SK-MEL-5 (cell line): ENCODE results near the gene GSTP1. TPM values are rescaled to one million over a fixed set of nuclear protein-coding genes. Genes with fewer than 3 reads are reported as not detected.
"Not testable (repeated sequence)": the region's sequence is repeated elsewhere in the genome, so short reads cannot be mapped to it uniquely, and the experiment has no call there.

Source experiments
- DNase-seq: peaks from one replicate; pipeline ENCODE4 v3.0.0-alpha.2; 2016; ENCODE audit warnings: low read depth, low spot score
- in situ Hi-C: cut with HindIII; loops from 2 replicates; pipeline ENCODE4 v1.10.0; 2016; ENCODE audit warnings: low sequenced_read_pairs, high pct_unique_total_duplicates, low pct_unique_long_range_greater_than_20kb
- polyA plus RNA-seq, 2 experiments: library from polyadenylated mRNA; depleted of rRNA; stranded (reverse); fragments of >200 nt; gene quantifications; 2 replicates each; pipeline ENCODE4 v1.2.3, GENCODE V29; 2015
- total RNA-seq: library from RNA; depleted of rRNA; stranded (reverse); fragments of >200 nt; shearing (Covaris generic); gene quantifications from 2 replicates; pipeline ENCODE4 v1.2.3, GENCODE V29; 2014; rRNA removed

GSTP1 gene
- 722 and 833 TPM in 2 replicates for total RNA-seq
- polyA plus RNA-seq (2015; cell fraction: cytosol; rRNA removed): 485 and 712 TPM in 2 replicates
- polyA plus RNA-seq (2015; cell fraction: nucleus; rRNA removed): 152 and 162 TPM in 2 replicates

DNA sequence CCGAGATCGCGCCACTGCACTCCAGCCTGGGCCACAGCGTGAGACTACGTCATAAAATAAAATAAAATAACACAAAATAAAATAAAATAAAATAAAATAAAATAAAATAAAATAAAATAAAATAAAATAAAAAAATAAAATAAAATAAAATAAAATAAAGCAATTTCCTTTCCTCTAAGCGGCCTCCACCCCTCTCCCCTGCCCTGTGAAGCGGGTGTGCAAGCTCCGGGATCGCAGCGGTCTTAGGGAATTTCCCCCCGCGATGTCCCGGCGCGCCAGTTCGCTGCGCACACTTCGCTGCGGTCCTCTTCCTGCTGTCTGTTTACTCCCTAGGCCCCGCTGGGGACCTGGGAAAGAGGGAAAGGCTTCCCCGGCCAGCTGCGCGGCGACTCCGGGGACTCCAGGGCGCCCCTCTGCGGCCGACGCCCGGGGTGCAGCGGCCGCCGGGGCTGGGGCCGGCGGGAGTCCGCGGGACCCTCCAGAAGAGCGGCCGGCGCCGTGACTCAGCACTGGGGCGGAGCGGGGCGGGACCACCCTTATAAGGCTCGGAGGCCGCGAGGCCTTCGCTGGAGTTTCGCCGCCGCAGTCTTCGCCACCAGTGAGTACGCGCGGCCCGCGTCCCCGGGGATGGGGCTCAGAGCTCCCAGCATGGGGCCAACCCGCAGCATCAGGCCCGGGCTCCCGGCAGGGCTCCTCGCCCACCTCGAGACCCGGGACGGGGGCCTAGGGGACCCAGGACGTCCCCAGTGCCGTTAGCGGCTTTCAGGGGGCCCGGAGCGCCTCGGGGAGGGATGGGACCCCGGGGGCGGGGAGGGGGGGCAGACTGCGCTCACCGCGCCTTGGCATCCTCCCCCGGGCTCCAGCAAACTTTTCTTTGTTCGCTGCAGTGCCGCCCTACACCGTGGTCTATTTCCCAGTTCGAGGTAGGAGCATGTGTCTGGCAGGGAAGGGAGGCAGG is at the start of gene GSTP1:
TSS of gene GSTP1 (plus strand) at position 566 of the 958 bp plus-strand sequence. CDS start at position 598, 32 bp downstream.
- in situ Hi-C loops: no loop called here

DNA sequence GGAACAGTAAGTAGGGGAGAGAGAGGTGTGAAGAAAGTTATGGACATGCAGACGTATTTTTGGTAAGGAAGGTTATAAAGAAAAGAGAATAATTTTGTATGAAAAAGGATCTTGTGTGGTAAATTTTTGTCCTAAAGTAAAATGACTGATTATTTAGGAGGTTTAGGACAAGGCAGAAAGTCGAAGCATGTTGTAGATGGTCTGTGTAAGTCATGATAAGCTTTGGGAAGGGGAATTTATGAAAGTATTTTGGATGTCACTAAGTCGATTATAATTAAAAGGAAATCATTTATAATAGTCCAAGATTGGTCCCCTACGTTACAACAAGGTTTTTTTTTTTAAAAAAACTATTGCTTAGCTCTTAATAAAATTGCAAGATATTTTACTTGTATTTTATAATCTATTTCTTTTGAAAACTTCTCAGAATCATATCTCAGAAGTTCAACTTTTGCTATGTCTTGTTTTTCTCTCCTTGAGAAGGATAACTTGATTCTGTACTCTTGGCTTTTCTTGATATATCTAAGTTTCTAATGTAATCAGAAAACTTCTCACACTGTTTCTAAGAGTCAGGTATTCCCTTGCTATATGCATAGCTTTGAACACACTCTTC is 49.4 kb upstream of the GSTP1 start:
- no peak for DNase-seq
- in situ Hi-C loops: no loop called here

More for the DNA sequence above, at the start of gene GSTP1:
- DNase-seq: peak; percentile 78

- in situ Hi-C loops: no loop called here
- no peak for DNase-seq
Measured at GRCh38 chr11:67535561-67535960, 48.1 kb upstream of the GSTP1 start.

DNA sequence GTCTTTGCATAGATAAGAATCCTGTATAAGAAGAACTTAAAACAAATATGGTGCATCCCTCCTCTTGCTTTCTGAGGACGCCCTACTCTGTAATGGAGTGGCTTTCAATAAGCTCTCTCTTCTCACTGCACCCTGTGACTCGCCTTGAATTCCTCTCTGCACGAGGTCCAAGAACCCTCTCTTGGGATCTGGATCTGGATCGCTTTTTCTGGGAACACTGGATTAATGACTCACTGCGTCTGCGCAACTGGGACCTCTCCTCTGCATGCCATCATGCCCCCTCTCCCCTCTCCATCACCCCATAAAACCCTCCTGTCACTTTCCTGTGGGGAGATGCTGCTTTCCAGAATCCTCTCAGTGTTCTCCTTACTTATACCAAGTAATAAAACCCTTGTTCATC is 45.3 kb upstream of the GSTP1 start:
- DNase-seq: peak; percentile 70
- in situ Hi-C loops: no loop called here

DNA sequence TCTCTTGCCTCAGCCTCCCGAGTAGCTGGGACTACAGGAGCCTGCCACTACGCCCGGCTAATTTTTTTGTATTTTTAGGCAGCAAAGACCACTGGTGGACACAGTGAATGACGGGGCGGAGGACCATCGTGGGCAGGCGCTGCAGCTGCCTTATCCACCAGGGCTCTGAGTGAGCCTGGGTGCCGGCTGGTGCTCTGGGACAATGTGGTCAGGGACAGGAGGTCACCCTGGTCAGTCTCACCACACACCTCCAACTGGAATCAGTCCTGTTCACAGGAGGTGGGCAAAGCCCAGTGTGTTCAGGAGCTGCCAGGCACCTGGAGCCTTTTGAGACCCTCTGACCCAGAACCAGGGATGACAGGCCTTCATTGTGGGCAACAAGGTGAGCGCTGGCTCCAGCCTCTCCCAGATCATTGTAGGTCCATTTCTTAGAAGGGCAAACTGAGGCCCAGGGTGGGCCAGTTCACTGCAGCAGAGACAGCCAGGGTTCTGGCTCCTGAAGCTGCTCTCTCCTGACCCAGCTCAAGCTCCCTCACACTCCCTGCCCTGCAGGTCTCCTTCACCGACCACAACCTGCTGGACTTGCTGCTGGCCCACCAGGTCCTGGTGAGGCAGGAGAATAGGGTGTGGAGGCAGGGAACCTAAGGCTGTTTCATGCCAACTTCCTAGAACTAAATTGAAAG is 44.6 kb upstream of the GSTP1 start:
- DNase-seq: no peak
- in situ Hi-C loops: no loop called here

DNA sequence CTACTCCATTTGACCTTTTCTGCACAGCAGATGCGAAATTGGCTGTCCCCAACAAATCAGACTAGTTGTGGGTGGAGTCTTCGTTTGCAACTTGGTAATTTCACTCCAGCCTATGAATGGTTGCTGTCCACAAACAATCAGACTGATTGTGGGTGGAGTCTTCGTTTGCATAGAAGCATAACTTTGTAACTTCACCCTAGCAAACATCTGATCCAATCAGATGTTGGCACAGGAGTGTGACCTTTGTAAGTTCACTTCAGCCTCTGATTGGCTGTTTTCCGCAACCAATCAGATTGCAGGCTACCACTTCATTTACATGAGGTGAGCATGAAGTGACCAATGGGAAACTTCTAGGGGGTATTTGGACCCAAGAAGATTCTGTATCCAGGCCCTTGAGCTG is 44.1 kb upstream of the GSTP1 start:
- peak; percentile 12 for DNase-seq
- in situ Hi-C loops: no loop called here

DNA sequence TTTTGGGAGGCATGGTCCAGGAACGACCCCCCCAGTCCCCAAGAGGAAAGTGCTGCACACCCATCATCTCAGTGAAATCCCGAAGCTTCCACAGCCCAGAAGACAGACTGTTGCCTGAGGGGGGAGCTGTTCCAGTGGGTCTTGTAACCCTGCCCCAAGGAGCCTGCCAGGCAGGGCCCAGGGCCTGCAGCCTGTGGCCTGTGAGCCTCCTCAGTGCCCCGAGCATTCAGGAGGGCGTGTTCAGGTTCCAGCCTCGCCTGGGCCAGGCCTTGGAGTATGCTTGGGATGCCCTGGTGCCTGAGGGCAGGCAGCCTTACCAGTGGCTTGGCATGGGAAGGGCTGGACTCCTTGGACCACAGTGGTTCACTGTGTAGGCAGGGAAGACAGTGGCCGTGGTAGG is 42.4 kb upstream of the GSTP1 start:
- no peak for DNase-seq
- in situ Hi-C loops: no loop called here

DNA sequence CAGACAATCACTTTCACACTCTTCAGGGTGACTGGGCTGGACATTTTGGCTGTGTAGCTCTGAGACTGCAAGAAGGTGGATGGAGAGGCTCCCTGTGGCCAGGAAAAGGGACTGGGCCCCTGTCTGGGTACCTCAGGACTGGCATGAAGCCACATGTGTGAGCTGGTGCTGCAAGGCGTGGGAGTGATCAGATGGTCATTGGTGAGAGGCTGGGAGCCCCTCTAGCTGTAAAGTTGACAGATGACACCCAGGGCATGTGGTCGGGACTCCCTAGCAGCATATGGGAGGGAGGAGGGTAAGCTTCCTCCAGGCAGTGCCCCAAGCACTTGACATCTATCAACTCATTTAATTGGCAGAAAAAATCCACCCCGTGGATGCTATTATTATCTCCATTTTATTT is 41.4 kb upstream of the GSTP1 start:
- in situ Hi-C loops: no loop called here

DNA sequence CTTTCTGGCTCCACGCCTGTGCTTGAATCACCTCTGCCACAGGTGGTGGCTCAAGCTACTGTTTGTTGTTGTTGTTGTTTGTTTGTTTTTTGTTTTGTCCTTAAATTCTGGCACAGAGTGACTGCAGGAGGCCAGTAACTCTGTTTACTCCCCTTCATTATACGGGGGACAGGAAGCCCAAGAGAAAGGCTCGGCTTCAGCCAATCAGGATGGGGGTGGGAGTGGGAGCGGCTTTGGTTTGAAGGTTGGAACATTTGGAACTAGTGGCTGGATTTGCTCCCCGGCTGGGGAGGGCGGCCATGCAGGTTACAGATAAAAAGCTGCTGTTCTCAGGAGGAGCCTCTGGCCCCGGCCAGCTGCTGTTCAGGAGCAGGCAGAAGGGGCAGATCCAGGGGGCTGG is 40.6 kb upstream of the GSTP1 start:
- no peak for DNase-seq
- in situ Hi-C loops: no loop called here

More for the DNA sequence above, 41.4 kb upstream of the GSTP1 start:
- no peak for DNase-seq

DNA sequence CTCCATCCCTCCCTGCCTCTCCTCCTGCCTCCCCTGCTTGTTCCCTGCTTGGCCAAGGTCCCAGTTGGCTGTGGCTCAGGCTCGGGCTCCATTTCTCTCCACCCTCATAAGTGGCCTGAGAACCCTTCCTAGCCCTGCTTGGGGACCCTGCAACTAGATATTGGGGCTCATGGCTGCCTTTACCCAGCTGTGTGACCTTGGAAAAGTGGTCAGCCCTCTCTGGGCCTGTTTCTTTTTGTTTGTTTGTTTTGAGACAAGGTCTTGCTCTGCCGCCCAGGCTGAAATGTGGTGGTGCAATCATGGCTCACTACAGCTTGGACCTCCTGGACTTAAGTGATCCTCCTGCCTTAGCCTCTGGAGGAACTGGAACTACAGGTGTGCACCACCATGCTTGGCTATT is 40.0 kb upstream of the GSTP1 start:
- in situ Hi-C loops: no loop called here
- no peak for DNase-seq

- in situ Hi-C loops: no loop called here
Measured at GRCh38 chr11:67544616-67545242, 38.9 kb upstream of the GSTP1 start.

DNA sequence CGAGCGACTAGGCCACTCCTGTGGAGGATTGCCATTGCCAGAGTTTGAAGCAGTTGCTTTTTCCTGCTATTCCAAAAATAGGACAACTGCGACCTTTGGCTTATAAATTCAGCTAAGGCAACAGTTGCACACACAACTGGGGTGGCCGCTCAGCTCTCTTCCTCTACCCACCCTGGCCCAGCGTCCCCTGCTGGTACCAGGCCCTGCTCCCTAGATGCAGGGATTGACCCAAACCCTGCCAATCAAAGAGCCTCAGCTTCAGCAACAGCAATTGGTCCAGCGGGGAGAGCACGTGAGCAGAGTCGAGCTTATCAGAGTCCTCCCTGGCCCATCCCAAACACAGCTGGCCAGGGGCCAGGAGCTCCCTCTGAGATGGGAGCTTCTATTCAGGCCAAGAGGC is 38.3 kb upstream of the GSTP1 start:
- in situ Hi-C loops: no loop called here

More at GRCh38 chr11:67544616-67545242, 38.9 kb upstream of the GSTP1 start:
- no peak for DNase-seq

DNA sequence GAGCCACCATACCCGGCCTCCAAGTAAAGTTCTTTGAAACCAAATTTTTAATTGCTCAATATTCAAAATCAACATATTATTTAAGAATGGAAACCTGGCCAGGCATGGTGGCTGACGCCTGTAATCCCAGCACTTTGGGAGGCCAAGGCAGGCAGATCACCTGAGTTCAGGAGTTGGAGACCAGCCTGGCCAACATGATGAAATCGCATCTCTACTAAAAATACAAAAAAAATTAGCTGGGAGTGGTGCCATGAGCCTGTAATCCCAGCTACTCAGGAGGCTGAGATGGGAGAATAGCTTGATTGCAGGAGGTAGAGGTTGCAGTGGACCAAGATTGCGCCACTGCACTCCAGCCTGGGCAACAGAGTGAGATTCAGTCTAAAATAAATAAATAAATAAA is 35.5 kb upstream of the GSTP1 start:
- DNase-seq, in situ Hi-C loops: not testable (repeated sequence)

More for the DNA sequence above, 38.3 kb upstream of the GSTP1 start:
- DNase-seq: peak; percentile 43

GRCh38 chr11:67548555-67549110 is 35.0 kb upstream of the GSTP1 start:
- no peak for DNase-seq
- in situ Hi-C loops: no loop called here

- DNase-seq: no peak
- in situ Hi-C loops: no loop called here
Measured at GRCh38 chr11:67551127-67551526, 32.5 kb upstream of the GSTP1 start.

- in situ Hi-C loops, DNase-seq: not testable (repeated sequence)
Measured at GRCh38 chr11:67551697-67552096, 31.9 kb upstream of the GSTP1 start.

- DNase-seq: no peak
- in situ Hi-C loops: no loop called here
Measured at GRCh38 chr11:67556244-67556643, 27.4 kb upstream of the GSTP1 start.
